PFSK-1 (cell line): ENCODE data around the gene NDST1. TPM values are rescaled to one million over a fixed set of nuclear protein-coding genes. Genes with fewer than 3 reads are reported as not detected.

Experiments
- FOXP2 ChIP-seq: optimal IDR thresholded peaks from 2 replicates; pipeline ENCODE3; 2011; ENCODE audit warnings: borderline replicate concordance, control low read depth, inconsistent platforms; ENCODE audit not compliant: insufficient read depth; ENCODE audit errors: extremely low read length, extremely low read depth
- POLR2AphosphoS5 ChIP-seq: IDR thresholded peaks from 2 replicates; pipeline ENCODE4 v1.6.1; 2012; ENCODE audit warnings: low read depth, mild to moderate bottlenecking, control low read depth, low read length, moderate library complexity
- SIN3A ChIP-seq: IDR thresholded peaks from 2 replicates; pipeline ENCODE4 v1.6.1; 2012; ENCODE audit warnings: mild to moderate bottlenecking, low read length, moderate library complexity, borderline replicate concordance; ENCODE audit not compliant: insufficient read depth
- TAF1 ChIP-seq: IDR thresholded peaks from 2 replicates; pipeline ENCODE4 v1.6.1; 2012; ENCODE audit warnings: low read length, control low read depth, borderline replicate concordance; ENCODE audit not compliant: insufficient read depth
- polyA plus RNA-seq: library from polyadenylated mRNA; unstranded; fragments of >200 nt; gene quantifications from one replicate; pipeline ENCODE4 v1.2.1, GENCODE V29; 2012; ENCODE audit warnings: low read depth, missing spikeins; ENCODE audit not compliant: insufficient read length
- TF ChIP-seq, protein P1 (sequence below), 2 experiments: IDR thresholded peaks; 2 replicates each; pipeline versions ENCODE4 v1.6.1 to v1.8.0; 2011 to 2012; ENCODE audit warnings: low read depth in 2 of 2, low read length in 2 of 2, control low read depth in 1 of 2, inconsistent platforms in 1 of 2, mild to moderate bottlenecking in 1 of 2, moderate library complexity in 1 of 2; ENCODE audit not compliant: insufficient read depth in 1 of 2

The NDST1 gene
- 62.4 TPM for polyA plus RNA-seq

GRCh38 chr5:150507474-150508276 lies at the start of gene NDST1:
Gene NDST1, plus strand, starts transcription at chr5:150508131. Its CDS starts 13,124 bp downstream, at chr5:150521255.
- TF ChIP-seq, protein P1, sequence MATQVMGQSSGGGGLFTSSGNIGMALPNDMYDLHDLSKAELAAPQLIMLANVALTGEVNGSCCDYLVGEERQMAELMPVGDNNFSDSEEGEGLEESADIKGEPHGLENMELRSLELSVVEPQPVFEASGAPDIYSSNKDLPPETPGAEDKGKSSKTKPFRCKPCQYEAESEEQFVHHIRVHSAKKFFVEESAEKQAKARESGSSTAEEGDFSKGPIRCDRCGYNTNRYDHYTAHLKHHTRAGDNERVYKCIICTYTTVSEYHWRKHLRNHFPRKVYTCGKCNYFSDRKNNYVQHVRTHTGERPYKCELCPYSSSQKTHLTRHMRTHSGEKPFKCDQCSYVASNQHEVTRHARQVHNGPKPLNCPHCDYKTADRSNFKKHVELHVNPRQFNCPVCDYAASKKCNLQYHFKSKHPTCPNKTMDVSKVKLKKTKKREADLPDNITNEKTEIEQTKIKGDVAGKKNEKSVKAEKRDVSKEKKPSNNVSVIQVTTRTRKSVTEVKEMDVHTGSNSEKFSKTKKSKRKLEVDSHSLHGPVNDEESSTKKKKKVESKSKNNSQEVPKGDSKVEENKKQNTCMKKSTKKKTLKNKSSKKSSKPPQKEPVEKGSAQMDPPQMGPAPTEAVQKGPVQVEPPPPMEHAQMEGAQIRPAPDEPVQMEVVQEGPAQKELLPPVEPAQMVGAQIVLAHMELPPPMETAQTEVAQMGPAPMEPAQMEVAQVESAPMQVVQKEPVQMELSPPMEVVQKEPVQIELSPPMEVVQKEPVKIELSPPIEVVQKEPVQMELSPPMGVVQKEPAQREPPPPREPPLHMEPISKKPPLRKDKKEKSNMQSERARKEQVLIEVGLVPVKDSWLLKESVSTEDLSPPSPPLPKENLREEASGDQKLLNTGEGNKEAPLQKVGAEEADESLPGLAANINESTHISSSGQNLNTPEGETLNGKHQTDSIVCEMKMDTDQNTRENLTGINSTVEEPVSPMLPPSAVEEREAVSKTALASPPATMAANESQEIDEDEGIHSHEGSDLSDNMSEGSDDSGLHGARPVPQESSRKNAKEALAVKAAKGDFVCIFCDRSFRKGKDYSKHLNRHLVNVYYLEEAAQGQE (IDR thresholded peaks at IDR 0.05; ENCODE audit: insufficient read depth in 1 of 2, low read depth in 2 of 2, low read length in 2 of 2) = no peak
- TF ChIP-seq FOXP2 = no peak
- TF ChIP-seq POLR2AphosphoS5 = no peak
- no peak for TF ChIP-seq SIN3A
- TF ChIP-seq TAF1 = no peak

- no peak for TF ChIP-seq FOXP2
- no peak for TF ChIP-seq TAF1
- TF ChIP-seq, protein P1 (IDR thresholded peaks at IDR 0.05; ENCODE audit: insufficient read depth in 1 of 2, low read depth in 2 of 2, low read length in 2 of 2) = no peak
- TF ChIP-seq SIN3A = no peak
- TF ChIP-seq POLR2AphosphoS5 = no peak
Observed at GRCh38 chr5:150458802-150459557, 49.0 kb upstream of the NDST1 start.

GRCh38 chr5:150460781-150461180 lies 47.1 kb upstream of the NDST1 start:
- TF ChIP-seq FOXP2 = no peak
- no peak for TF ChIP-seq SIN3A
- no peak for TF ChIP-seq TAF1
- TF ChIP-seq POLR2AphosphoS5 = no peak
- TF ChIP-seq, protein P1 (IDR thresholded peaks at IDR 0.05; ENCODE audit: insufficient read depth in 1 of 2, low read depth in 2 of 2, low read length in 2 of 2) = no peak

DNA sequence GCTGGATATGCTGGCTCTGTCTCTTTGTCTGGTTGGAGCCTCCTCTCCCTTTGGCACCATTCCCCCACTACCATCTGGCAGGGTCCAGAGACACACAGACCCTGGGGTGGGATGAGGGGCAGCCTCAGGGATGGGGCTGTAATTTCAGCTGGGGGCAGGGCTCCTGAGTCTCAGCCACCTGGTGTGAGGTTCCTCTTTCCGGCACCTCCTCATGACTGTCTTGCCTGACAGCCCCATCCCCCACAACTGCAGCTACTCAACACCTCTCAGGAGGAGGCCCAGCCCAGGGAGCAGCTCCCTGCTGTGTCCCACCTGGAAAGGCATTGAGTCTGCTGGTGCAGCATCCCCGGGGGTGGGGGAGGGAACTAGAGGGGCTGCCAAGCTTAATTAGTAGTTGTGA lies 46.7 kb upstream of the NDST1 start:
- TF ChIP-seq TAF1 (no peak), FOXP2 (no peak), POLR2AphosphoS5 (no peak), SIN3A (no peak)
- TF ChIP-seq, protein P1 (IDR thresholded peaks at IDR 0.05; ENCODE audit: insufficient read depth in 1 of 2, low read depth in 2 of 2, low read length in 2 of 2) = no peak
